Stimulated activated naive CD8-positive, alpha-beta T cell treated with anti-CD3 and anti-CD28 coated beads, Interleukin-15, Interleukin-2, amounts not matched to agents 100 U/mL and 50 U/mL, for 24 hours (primary cell): ENCODE data around the gene KPNA3.
A peak's percentile ranks its signal among the peaks of the same experiment; 100 is the strongest.

Source experiments
- ATAC-seq: fragments of 150-1000 bp; cut with Tn5 transposase; one replicate; pipeline ENCODE4 v1.10.0; 2021
- DNase-seq: peaks from one replicate; pipeline ENCODE4 v3.0.0; 2021

The KPNA3 gene

GRCh38 chr13:49678191-49678914, 114.1 kb downstream of the KPNA3 start:
- no peak for DNase-seq
- no peak for ATAC-seq

DNA sequence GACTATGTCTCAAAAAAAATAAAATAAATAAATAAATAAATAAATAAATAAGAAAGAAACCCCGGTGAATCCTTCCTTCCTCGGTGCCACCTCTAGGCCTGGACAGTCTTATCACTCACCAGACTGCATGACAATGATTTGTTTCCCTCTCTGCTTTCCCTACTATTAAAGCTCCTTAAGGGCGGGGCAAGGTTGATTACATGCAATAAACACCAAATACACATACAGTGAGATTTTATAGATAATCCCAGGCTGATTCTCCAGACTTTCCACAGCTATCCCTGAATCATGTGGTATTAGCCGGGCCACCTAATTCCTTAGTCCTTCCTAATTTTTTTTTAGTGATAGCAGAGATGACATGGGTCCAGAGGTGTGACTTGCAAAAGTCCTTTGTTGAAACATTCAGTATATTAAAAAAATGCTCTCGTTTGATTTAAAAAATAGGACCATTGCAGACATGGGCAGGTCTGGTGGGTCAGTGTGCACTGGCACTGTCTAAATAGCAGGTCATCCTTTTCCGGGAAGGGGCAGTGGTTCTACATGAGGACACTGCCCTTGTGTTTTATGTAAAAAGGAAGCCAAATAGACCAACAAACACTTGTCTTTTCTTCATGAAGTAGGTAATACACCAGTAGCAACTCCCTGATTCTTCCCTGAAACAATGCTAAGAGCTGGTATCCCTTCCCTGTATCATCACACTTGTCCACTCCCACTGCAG, 115.7 kb downstream of the KPNA3 start:
- DNase-seq = no peak
- ATAC-seq = no peak

DNA sequence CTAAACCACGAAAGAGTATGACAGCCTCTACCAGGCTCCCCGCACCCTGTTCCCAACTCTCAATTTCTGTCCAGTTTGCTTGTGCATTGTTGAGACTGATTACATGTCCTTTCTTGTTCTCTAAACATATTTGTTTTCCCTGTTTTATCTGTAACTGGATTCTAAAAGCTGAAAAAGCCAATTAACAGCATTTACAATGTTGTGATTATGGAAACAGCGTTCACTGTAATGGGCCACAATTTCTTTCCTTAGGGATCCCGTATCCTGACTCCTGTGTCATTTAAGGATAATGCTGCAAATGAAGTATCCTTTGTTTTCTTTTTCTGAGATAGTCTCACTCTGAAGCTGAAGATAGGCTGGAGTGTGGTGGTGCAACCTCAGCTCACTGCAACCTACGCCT, 121.7 kb downstream of the KPNA3 start:
- DNase-seq = no peak
- ATAC-seq = no peak

GRCh38 chr13:49669735-49670309, 122.7 kb downstream of the KPNA3 start:
- ATAC-seq (peak; percentile 57), DNase-seq (peak; percentile 14)

DNA sequence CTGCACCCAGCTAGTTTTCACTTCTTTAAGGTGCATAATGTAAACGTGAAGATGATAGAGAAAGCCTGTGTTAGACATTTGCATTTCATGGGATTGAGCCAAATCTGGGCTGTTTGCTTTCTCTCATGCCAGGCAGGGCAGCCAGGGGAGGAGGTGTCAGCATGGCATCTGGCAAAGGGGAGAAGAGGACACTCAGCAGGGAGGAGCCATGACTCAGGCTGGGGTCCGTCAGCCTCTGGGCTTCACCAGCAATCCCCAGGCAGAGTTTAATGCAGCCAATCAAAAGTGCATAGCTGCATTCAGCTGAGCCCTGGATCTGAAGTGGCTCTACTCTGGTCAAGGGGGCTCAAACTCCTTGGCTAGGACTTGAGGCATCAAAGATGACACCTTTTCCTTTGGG, 124.7 kb downstream of the KPNA3 start:
- no peak for DNase-seq

GRCh38 chr13:49664606-49665005, 127.9 kb downstream of the KPNA3 start:
- DNase-seq (no peak), ATAC-seq (no peak)

More for the DNA sequence above, 124.7 kb downstream of the KPNA3 start:
- ATAC-seq = no peak

DNA sequence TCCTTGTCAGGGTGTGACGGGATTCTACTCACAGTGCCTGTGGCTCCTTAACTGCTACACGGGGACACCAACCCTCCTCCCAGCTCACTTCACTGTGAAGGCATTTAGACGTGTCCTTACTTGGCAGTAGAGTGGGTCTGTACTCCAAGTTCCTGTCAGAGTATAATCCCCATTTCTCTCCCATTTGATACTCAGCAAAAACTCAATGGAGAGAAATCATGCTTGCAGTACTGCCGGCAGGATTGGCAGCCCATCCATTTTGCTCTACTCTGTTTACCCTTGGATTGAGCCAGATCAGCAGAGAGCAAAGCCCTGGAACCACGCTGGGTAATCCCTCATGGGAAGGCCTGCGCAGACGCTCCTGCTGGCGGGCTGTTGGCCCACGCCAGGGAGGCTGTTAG, 135.2 kb downstream of the KPNA3 start:
- DNase-seq = no peak
- no peak for ATAC-seq

GRCh38 chr13:49655906-49656305, 136.6 kb downstream of the KPNA3 start:
- no peak for ATAC-seq
- no peak for DNase-seq

DNA sequence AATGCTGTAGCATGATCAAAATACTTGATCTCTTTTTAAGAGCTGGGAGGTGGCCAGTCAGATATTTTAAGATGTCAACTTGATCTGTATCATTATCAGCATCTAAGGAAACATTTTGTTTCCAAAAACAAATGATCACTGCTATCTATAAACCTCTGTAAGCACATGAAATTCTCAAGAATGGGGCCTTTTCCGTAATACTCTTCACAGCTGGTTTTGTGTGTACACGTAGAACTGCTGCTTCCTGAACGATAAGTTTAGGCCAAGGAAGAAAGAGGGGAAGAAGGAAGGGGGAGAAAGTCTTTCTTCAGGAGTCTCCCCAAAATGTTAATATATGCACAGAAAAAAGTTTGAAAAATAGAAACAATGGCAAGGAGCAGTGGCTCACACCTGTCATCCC, 138.5 kb downstream of the KPNA3 start:
- ATAC-seq (no peak), DNase-seq (no peak)

DNA sequence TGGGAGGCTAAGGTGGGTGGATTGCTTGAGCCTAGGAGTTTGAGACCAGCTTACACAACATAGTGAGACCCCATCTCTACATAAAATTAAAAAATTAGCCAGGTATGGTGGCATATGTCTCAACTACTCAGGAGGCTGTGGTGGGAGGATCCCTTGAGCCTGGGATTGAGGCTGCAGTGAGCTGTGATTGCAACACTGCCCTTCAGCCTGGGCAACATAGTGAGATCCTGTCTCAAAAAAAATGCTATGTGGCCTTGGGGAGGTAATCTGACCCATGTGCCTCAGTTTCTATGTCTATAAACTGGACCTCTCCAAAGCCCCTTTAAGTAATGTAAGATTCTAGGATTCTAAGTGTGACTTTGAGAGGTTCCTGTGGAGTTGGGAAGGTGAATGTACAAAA, 139.0 kb downstream of the KPNA3 start:
- DNase-seq (no peak), ATAC-seq (no peak)

GRCh38 chr13:49652355-49653305, 139.9 kb downstream of the KPNA3 start:
- ATAC-seq (peak; percentile 65), DNase-seq (peak; percentile 14)

DNA sequence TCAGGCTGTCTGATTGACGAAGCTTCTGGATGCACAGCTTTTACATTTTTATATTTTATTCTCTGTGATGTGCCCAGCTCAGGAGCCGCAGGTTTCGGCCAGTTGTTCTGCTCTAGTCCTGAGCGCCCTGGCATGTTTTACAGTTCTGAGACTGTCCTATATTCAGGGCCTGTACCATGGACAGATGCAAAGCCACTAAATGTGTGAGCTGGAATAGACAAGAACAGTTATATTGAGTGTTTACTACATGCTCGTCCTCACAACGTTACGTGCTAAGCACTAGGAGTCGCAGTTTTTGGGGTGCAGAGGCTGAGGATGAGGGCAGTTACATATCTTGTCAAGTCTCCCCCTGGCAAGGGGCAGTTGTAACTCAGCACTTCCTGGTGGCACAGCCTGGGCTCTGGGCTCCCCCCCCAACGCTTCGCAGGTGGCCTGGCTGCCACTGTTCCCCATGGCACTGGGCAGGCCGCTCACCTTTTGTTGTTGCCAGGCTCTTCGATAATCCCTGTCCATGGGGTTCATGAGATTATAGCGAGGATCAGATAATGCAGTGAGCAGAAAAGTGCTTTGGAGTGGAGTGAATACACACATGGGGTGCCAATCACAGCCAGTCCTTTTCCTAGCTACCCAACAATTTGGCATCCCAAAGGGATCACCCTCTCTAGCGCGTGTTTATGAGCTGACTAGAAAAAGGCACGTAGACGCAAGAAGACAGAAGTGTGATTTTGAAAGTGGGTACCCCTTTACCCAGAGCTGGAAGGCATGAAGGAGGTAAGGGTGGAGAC, 140.7 kb downstream of the KPNA3 start:
- DNase-seq = no peak
- no peak for ATAC-seq

- ATAC-seq = no peak
- DNase-seq = no peak
Measured at GRCh38 chr13:49649963-49650312, 142.5 kb downstream of the KPNA3 start.
